IPS-20b (cell line): ENCODE data around the gene POU4F1.

Experiments
- H3K27ac ChIP-seq: one replicate; pipeline ENCODE4 v1.5.1; 2013; ENCODE audit warnings: low read length
- H3K27me3 ChIP-seq: 2 replicates; pipeline ENCODE4 v1.6.1; 2013; ENCODE audit warnings: mild to moderate bottlenecking, low read length, inconsistent platforms; ENCODE audit not compliant: insufficient read depth
- H3K36me3 ChIP-seq: 2 replicates; pipeline ENCODE4 v1.6.1; 2013; ENCODE audit warnings: low read depth, mild to moderate bottlenecking, inconsistent platforms, low read length, moderate library complexity; ENCODE audit not compliant: insufficient read depth
- H3K4me1 ChIP-seq: 2 replicates; pipeline ENCODE4 v1.6.1; 2013; ENCODE audit warnings: mild to moderate bottlenecking, control low read depth, inconsistent platforms, low read length, moderate library complexity; ENCODE audit not compliant: insufficient read depth
- H3K4me3 ChIP-seq: 2 replicates; pipeline ENCODE4 v1.5.1; 2013; ENCODE audit warnings: mild to moderate bottlenecking, low read length, inconsistent platforms
- H3K9ac ChIP-seq: 2 replicates; pipeline ENCODE4 v1.6.1; 2013; ENCODE audit warnings: low read depth, mild to moderate bottlenecking, inconsistent platforms, low read length, moderate library complexity
- H3K9me3 ChIP-seq: 2 replicates; pipeline ENCODE4 v1.6.1; 2013; ENCODE audit warnings: mild to moderate bottlenecking, low read depth, low read length, inconsistent platforms; ENCODE audit not compliant: insufficient read depth

Gene POU4F1

DNA sequence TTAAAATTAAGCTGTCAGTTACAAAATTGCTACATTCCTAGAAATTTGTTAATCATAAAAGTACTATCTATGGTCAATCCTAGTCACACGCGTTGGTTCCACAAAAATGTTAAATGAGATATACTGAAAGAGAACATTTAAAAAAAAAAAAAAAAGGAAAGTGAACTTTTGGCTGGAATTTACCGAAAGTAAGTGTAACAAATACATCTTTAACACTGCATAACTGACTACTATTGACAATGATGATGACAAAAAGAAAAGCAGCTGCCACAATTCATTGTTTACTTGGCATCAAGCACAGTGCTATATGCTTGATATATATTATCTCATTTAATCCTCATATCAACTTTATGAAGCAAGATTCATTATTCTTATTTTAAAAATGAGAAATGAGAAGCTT, 19.8 kb upstream of the POU4F1 start:
- no peaks in the 10 kb centered on the region for H3K9me3 ChIP-seq
- peaks cover 13% of the 10 kb centered on the region for H3K36me3 ChIP-seq
- H3K4me3 ChIP-seq = no peak overlapping the region
- no peaks in the 10 kb centered on the region for H3K27me3 ChIP-seq
- H3K9ac ChIP-seq = no peak overlapping the region
- H3K4me1 ChIP-seq = no peaks in the 10 kb centered on the region
- H3K27ac ChIP-seq = no peak overlapping the region

DNA sequence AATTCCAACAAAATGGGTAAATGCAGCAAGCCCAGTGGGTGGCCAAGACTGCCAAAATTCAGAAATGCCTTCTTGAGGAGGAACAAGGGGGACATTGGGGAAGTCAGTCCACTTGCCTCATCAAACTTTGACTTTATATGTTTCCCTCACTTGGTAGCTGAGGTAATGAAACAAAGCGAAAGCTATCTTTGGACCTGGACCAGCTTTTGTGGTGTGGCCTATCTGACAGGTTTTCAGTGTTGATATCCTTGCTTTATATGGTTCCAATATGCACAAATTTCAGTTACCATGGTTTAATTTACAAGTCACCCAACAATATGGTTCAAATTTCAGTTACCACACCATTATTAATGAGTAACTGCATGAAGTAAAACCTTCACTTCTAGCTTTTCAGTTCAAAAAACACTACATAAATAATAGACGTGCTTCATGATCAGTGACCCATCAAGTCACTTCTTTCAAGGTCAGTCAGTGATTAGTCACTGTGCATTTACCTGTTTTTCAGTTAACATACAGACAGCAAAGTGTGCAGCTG, 17.7 kb upstream of the POU4F1 start:
- no peak overlapping the region for H3K9ac ChIP-seq
- H3K4me3 ChIP-seq = no peak overlapping the region
- no peak overlapping the region for H3K27ac ChIP-seq
- H3K36me3 ChIP-seq = peaks cover 25% of the 10 kb centered on the region
- no peaks in the 10 kb centered on the region for H3K9me3 ChIP-seq
- H3K4me1 ChIP-seq = no peaks in the 10 kb centered on the region
- H3K27me3 ChIP-seq = no peaks in the 10 kb centered on the region

DNA sequence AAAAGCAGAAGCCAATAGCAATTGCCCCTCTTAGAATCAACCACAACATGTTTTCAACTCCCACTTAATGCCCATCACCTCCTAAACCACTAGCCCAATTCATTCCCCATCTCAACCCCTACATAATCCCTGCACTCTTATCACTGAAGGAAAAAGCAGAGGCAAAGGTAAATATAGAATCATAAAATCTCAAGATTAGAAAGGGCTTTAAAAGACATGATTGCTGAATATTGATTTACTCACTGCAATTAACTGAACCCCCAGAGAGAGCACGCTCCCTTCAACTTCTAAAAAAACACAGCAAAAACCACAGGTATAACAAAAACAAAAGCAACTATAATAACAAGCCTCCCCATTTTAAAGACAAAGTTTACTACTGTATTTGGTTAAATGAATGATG, 15.1 kb upstream of the POU4F1 start:
- Histone ChIP-seq H3K9ac (no peak overlapping the region), H3K4me1 (no peaks in the 10 kb centered on the region), H3K27me3 (peaks cover 2% of the 10 kb centered on the region; the same call in 1 of the 2 replicates), H3K9me3 (no peaks in the 10 kb centered on the region), H3K4me3 (no peak overlapping the region), H3K27ac (no peak overlapping the region), H3K36me3 (peaks cover 28% of the 10 kb centered on the region)

DNA sequence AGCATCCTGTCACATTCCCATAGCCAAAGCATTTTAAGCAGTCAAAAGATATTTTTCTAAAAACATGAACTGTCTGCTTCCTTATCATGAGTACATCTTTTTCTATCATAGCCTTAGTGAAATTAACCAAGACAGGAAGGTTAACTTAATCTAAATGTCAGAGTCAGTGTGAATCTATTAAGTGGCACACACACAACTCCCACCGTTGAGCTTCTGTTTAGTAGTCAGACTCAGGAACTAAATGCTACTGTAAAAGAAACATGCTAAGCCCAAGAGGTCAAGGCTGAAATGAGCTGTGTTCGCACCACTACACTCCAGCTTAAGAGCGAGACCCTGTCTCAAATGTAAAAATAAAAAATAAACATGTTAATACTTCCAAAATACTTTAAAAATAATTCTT, 7.7 kb upstream of the POU4F1 start:
- H3K9me3 ChIP-seq = no peaks in the 10 kb centered on the region; the same call in 1 of the 2 replicates
- no peak overlapping the region for H3K4me3 ChIP-seq
- H3K27me3 ChIP-seq = peaks cover 75% of the 10 kb centered on the region
- peaks cover 7% of the 10 kb centered on the region; the same call in 1 of the 2 replicates for H3K4me1 ChIP-seq
- H3K27ac ChIP-seq = no peak overlapping the region
- H3K36me3 ChIP-seq = peaks cover 9% of the 10 kb centered on the region
- H3K9ac ChIP-seq = no peak overlapping the region

DNA sequence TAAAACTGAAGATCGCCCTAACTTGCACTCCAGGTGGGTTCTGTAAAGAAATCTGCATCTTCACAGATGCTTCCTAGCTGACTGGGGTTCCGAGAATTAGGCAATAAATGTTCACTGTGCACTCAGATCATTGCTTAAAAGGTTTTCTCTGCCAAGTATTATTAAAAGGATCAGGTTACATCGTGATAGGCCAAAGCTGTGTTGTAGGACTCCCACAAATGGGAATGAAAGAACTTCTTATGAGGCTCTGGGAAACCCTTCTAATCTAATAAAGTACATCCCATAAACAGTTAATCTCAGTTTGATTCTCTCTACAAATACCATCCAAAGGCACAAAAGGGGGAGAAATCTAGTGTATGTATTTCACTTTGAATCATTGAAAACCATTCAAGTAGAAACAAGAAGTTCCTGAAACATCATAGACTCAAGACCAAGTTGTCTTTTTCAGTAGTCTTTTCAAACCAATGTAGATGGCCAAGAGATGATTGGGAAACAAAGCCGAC, 7.1 kb upstream of the POU4F1 start:
- Histone ChIP-seq H3K4me1 (peaks cover 10% of the 10 kb centered on the region; the same call in 1 of the 2 replicates), H3K27me3 (peaks cover 81% of the 10 kb centered on the region), H3K36me3 (peaks cover 3% of the 10 kb centered on the region; the same call in 1 of the 2 replicates), H3K9ac (no peak overlapping the region), H3K4me3 (no peak overlapping the region), H3K9me3 (no peaks in the 10 kb centered on the region; the same call in 1 of the 2 replicates), H3K27ac (no peak overlapping the region)

DNA sequence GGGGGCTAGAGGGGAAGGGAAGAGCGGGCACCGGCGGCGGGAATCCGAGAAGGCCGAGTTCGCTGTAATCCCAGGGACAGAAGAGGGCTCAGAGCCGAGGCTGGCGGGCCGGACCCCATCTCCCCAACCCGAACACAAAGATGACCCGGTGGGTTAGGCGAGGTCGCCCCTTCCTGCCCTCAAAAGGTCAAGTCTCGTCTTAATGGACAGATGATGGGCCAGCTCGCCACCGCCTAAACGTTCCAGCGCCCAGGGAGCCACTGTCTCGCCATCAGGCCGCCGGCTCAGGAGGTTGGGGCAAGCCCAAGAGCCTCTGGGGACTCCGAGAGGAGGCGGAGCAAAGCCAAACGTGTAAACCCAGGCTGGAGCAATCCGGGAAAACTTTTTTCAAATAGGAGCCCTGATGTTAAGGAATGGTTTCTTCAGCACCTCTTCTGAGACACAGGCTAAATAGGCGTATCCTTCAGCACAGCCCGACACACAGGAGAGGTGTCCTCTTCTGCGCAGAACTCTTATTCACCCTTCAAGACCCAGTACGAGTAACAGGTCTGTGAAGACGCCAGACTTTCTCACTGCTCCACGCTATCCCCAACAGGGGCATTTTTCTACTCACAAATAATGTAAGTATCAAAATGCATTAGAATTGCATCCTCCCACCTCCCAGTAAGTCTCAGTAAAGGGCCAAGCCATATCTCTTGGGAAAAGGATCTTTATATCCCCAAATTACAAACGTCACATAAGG, 6.3 kb upstream of the POU4F1 start:
- peaks cover 10% of the 10 kb centered on the region; the same call in 1 of the 2 replicates for H3K4me1 ChIP-seq
- no peak overlapping the region for H3K27ac ChIP-seq
- H3K9me3 ChIP-seq = no peaks in the 10 kb centered on the region; the same call in 1 of the 2 replicates
- peak overlapping the region; percentile 65 for H3K4me3 ChIP-seq
- peaks cover 89% of the 10 kb centered on the region for H3K27me3 ChIP-seq
- H3K9ac ChIP-seq = no peak overlapping the region
- no peaks in the 10 kb centered on the region for H3K36me3 ChIP-seq

DNA sequence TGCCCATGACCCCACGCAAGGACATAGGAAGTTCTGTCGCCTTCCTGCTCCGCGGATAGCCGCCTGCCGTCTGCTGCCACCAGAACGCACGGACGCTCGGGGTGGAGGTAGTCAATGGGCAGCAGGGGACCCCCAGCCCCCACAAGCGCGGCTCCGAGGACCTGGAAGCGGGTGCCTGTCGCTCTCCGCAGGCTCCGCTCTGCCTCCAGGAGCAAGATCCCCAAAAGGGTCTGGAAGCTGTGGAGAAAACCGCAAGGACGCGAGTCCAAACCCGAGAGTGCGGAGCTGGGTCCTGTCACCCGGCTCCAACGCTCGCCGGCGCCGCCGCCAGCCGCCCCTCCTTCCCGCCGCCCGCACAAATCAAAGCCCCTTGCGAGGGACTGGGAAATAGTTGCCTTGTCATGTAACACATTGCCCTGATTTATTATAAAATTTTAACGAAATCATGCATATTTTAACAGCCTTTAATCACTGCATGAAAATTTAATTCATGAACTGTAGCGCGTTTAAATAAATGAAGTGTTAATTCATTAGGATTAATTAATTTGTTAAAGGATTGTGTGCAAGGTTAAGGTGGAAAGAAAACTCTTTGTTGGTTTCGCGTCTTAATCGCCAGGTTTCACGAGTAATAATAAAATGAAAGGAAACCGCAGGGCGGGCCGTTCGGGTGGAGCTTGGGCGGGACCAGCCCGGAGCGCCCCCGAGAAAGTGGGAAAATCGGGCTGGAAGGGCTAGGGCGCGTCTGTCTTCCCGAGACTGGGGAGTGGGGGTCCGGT, 5.5 kb upstream of the POU4F1 start:
- Histone ChIP-seq H3K27me3 (peaks cover 97% of the 10 kb centered on the region), H3K4me1 (peaks cover 10% of the 10 kb centered on the region; the same call in 1 of the 2 replicates), H3K27ac (no peak overlapping the region), H3K9ac (no peak overlapping the region), H3K4me3 (peak overlapping the region; percentile 65), H3K36me3 (no peaks in the 10 kb centered on the region), H3K9me3 (no peaks in the 10 kb centered on the region; the same call in 1 of the 2 replicates)

DNA sequence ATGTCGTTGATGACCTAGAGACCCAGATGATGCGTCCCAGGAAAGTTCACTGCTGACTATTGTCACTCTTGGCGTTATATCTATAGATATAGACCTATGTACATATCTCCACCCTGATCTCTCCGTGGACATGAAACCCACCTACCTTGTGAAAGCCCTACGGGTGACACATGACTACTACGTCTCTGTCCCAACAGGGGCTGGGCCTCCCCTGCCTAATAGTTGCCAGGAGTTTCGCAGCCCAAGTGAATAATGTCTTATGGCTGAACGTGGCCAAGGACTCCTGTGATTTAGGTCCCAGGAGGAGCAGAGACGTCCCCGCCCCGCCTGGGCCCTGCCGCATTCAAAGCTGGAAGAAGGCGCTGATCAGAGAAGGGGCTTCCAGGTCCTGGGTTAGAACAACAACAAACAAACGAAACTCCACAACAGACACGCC, 4.9 kb upstream of the POU4F1 start:
- Histone ChIP-seq H3K4me1 (peaks cover 10% of the 10 kb centered on the region; the same call in 1 of the 2 replicates), H3K36me3 (no peaks in the 10 kb centered on the region), H3K27me3 (peaks cover 100% of the 10 kb centered on the region), H3K4me3 (peak overlapping the region; percentile 65; the same call in 1 of the 2 replicates), H3K9ac (no peak overlapping the region), H3K27ac (no peak overlapping the region), H3K9me3 (no peaks in the 10 kb centered on the region; the same call in 1 of the 2 replicates)

DNA sequence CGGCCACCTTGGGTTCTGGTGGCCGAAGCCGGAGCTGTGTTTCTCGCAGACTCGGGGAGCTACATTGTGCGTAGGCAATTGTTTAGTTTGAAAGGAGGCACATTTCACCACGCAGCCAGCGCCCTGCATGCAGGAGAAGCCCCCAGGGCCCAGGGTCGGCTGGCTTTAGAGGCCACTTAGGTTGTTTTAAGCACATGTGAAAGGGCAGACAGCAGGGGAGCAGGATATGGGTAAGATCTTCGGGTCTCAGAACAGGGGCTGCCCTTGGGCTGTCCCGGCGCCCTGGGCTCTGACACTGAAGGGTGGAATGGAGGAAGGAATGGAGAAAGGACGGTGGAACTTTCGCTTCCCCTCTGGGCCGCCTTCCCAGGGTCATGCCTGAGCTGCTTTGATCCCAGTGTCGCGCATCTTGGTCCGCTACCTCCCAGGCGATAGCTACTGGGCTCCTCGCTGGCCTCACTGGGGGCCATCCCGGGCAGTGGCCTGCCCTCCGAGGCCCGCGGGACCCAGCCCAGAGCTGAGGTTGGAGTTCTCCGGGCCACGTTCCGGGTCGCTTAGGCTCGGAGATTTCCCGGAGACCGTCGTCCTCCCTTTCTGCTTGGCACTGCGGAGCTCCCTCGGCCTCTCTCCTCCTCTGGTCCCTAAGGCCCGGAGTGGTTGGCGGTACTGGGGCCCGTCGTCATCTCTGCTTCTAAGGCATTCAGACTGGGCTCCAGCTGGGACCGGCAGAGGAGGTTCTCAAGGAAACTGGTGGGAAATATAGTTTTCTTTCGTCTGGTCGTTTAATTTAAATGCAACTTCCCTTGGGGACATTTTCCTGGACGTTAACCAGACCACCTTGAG, 4.3 kb upstream of the POU4F1 start:
- peaks cover 100% of the 10 kb centered on the region for H3K27me3 ChIP-seq
- H3K27ac ChIP-seq = no peak overlapping the region
- H3K36me3 ChIP-seq = no peaks in the 10 kb centered on the region
- no peaks in the 10 kb centered on the region; the same call in 1 of the 2 replicates for H3K9me3 ChIP-seq
- H3K9ac ChIP-seq = no peak overlapping the region
- peak overlapping the region; percentile 65; the same call in 1 of the 2 replicates for H3K4me3 ChIP-seq
- peaks cover 10% of the 10 kb centered on the region; the same call in 1 of the 2 replicates for H3K4me1 ChIP-seq

DNA sequence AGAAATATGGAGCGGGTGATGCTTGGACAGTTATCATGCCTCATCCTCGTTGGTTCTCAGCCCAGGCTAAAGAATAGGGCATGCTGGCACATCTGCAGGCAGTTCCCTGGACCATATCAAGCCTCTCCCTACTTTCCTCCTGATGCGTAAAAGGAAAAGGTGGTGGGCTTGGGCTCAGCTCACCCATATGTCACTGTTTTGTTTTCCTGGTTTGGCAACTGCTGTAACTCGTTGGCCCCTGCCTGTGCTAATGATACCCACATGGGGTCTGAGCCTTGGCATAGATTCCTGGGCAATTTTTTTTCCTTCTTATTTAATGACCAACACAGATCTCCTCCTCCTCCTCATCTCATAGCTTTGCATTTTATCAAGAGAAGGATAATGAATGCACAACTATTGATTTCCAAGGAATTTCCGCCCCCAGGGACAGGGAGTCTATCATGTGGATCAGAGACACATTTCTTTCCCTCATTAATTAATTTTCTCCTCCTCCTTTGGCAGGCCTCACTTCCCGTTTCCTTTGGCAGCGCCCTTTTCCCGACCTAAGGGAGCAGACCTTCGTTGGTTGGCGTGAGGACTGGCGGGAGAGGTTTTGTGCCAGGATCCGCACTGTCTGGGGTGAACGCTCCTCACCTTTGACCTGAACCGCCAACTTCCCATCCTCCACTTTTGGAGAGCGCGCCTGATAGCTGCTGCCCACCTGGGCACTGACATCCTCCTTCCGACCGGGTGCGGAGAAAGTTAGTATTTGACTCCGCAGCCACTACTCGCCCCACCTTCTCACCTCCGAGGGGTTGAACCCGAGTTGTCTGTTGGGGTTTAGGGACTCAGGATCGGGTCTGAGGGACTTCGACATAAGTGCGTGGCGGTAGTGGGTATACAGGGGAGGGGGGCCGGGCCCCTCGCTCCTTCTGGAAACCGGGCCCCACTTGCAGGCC, 3.4 kb upstream of the POU4F1 start:
- peak overlapping the region; percentile 65; the same call in 1 of the 2 replicates for H3K4me3 ChIP-seq
- H3K4me1 ChIP-seq = peaks cover 10% of the 10 kb centered on the region; the same call in 1 of the 2 replicates
- no peak overlapping the region for H3K27ac ChIP-seq
- H3K9ac ChIP-seq = no peak overlapping the region
- no peaks in the 10 kb centered on the region; the same call in 1 of the 2 replicates for H3K9me3 ChIP-seq
- no peaks in the 10 kb centered on the region for H3K36me3 ChIP-seq
- peaks cover 97% of the 10 kb centered on the region for H3K27me3 ChIP-seq
